ENCODE data around the gene HOXC11. TPM values are rescaled to one million over a fixed set of nuclear protein-coding genes. Genes with fewer than 3 reads are reported as not detected.

The HOXC11 gene
- total and polyA plus RNA-seq, 2 donors: 1.3 to 1.5 TPM

- WGBS: 17% methylated on average over 50 of the region's 50 CpGs
- H3K4me3 ChIP-seq (ENCODE audit: low read depth, low read length): peak overlapping the region; percentile 22
- H3K27ac ChIP-seq (ENCODE audit: low read depth): no peak overlapping the region
- DNase-seq (ENCODE audit: extremely low spot score): no peak
- no peaks in the 10 kb centered on the region for H3K4me1 ChIP-seq (ENCODE audit: insufficient read depth)
- H3K36me3 ChIP-seq (ENCODE audit: insufficient read depth): no peaks in the 10 kb centered on the region
These were observed 13.2 kb downstream of the HOXC11 start for GRCh38 chr12:53985994-53986685.

- no peaks in the 10 kb centered on the region for H3K4me1 ChIP-seq (ENCODE audit: insufficient read depth)
- no peak for DNase-seq (ENCODE audit: extremely low spot score)
- no peaks in the 10 kb centered on the region for H3K36me3 ChIP-seq (ENCODE audit: insufficient read depth)
- no peak overlapping the region for H3K27ac ChIP-seq (ENCODE audit: low read depth)
- 66% methylated on average over 21 of the region's 21 CpGs for WGBS
- no peak overlapping the region for H3K4me3 ChIP-seq (ENCODE audit: low read depth, low read length)
These were observed 14.0 kb downstream of the HOXC11 start for GRCh38 chr12:53986686-53987483.

- DNase-seq (ENCODE audit: extremely low spot score): no peak
- H3K27ac ChIP-seq (ENCODE audit: low read depth): no peak overlapping the region
- no peaks in the 10 kb centered on the region for H3K36me3 ChIP-seq (ENCODE audit: insufficient read depth)
- no peaks in the 10 kb centered on the region for H3K4me1 ChIP-seq (ENCODE audit: insufficient read depth)
- H3K4me3 ChIP-seq (ENCODE audit: low read depth, low read length): no peak overlapping the region
- WGBS: 48% methylated on average over 4 of the region's 4 CpGs
These were observed 14.9 kb downstream of the HOXC11 start for GRCh38 chr12:53987787-53988230.

GRCh38 chr12:53988541-53989226 lies 15.8 kb downstream of the HOXC11 start:
- H3K27ac ChIP-seq (ENCODE audit: low read depth): no peak overlapping the region

GRCh38 chr12:53989227-53990113 lies 16.5 kb downstream of the HOXC11 start:
- Histone ChIP-seq H3K36me3 (ENCODE audit: insufficient read depth) (no peaks in the 10 kb centered on the region), H3K4me1 (ENCODE audit: insufficient read depth) (no peaks in the 10 kb centered on the region), H3K4me3 (ENCODE audit: low read depth, low read length) (no peak overlapping the region), H3K27ac (ENCODE audit: low read depth) (no peak overlapping the region)
- WGBS: 13% methylated on average over 28 of the region's 28 CpGs
- no peak for DNase-seq (ENCODE audit: extremely low spot score)

More at GRCh38 chr12:53988541-53989226, 15.8 kb downstream of the HOXC11 start:
- WGBS: 25% methylated on average over 5 of the region's 5 CpGs
- H3K4me1 ChIP-seq (ENCODE audit: insufficient read depth): no peaks in the 10 kb centered on the region
- DNase-seq (ENCODE audit: extremely low spot score): no peak
- H3K36me3 ChIP-seq (ENCODE audit: insufficient read depth): no peaks in the 10 kb centered on the region
- no peak overlapping the region for H3K4me3 ChIP-seq (ENCODE audit: low read depth, low read length)

- WGBS: 19% methylated on average over 27 of the region's 27 CpGs
- Histone ChIP-seq H3K36me3 (ENCODE audit: insufficient read depth) (no peaks in the 10 kb centered on the region), H3K27ac (ENCODE audit: low read depth) (no peak overlapping the region), H3K4me3 (ENCODE audit: low read depth, low read length) (no peak overlapping the region), H3K4me1 (ENCODE audit: insufficient read depth) (no peaks in the 10 kb centered on the region)
- DNase-seq (ENCODE audit: extremely low spot score): no peak
These were observed 17.6 kb downstream of the HOXC11 start for GRCh38 chr12:53990311-53991076.

- Histone ChIP-seq H3K4me1 (ENCODE audit: insufficient read depth) (no peaks in the 10 kb centered on the region), H3K4me3 (ENCODE audit: low read depth, low read length) (no peak overlapping the region), H3K27ac (ENCODE audit: low read depth) (no peak overlapping the region), H3K36me3 (ENCODE audit: insufficient read depth) (no peaks in the 10 kb centered on the region)
- no peak for DNase-seq (ENCODE audit: extremely low spot score)
- WGBS: 20% methylated on average over 8 of the region's 8 CpGs
These were observed 18.1 kb downstream of the HOXC11 start for GRCh38 chr12:53991077-53991460.

- no peaks in the 10 kb centered on the region for H3K36me3 ChIP-seq (ENCODE audit: insufficient read depth)
- no peaks in the 10 kb centered on the region for H3K4me1 ChIP-seq (ENCODE audit: insufficient read depth)
These were observed 19.5 kb downstream of the HOXC11 start for GRCh38 chr12:53992377-53992889.

GRCh38 chr12:53993162-53994008 lies 20.5 kb downstream of the HOXC11 start:
- DNase-seq (ENCODE audit: extremely low spot score): no peak

More at GRCh38 chr12:53992377-53992889, 19.5 kb downstream of the HOXC11 start:
- DNase-seq (ENCODE audit: extremely low spot score): no peak
- H3K27ac ChIP-seq (ENCODE audit: low read depth): no peak overlapping the region
- 66% methylated on average over 7 of the region's 7 CpGs for WGBS
- no peak overlapping the region for H3K4me3 ChIP-seq (ENCODE audit: low read depth, low read length)

GRCh38 chr12:53994009-53994263 lies 21.0 kb downstream of the HOXC11 start:
- no peak overlapping the region for H3K4me3 ChIP-seq (ENCODE audit: low read depth, low read length)
- DNase-seq (ENCODE audit: extremely low spot score): no peak
- no peaks in the 10 kb centered on the region for H3K36me3 ChIP-seq (ENCODE audit: insufficient read depth)
- no peaks in the 10 kb centered on the region for H3K4me1 ChIP-seq (ENCODE audit: insufficient read depth)
- 26% methylated on average over 19 of the region's 19 CpGs for WGBS
- H3K27ac ChIP-seq (ENCODE audit: low read depth): no peak overlapping the region

More at GRCh38 chr12:53993162-53994008, 20.5 kb downstream of the HOXC11 start:
- WGBS: 53% methylated on average over 18 of the region's 18 CpGs
- Histone ChIP-seq H3K27ac (ENCODE audit: low read depth) (no peak overlapping the region), H3K36me3 (ENCODE audit: insufficient read depth) (no peaks in the 10 kb centered on the region), H3K4me3 (ENCODE audit: low read depth, low read length) (no peak overlapping the region), H3K4me1 (ENCODE audit: insufficient read depth) (no peaks in the 10 kb centered on the region)

- 15% methylated on average over 60 of the region's 60 CpGs for WGBS
- H3K4me3 ChIP-seq (ENCODE audit: low read depth, low read length): peak overlapping the region; percentile 7
- no peak for DNase-seq (ENCODE audit: extremely low spot score)
- no peaks in the 10 kb centered on the region for H3K36me3 ChIP-seq (ENCODE audit: insufficient read depth)
- H3K27ac ChIP-seq (ENCODE audit: low read depth): no peak overlapping the region
- H3K4me1 ChIP-seq (ENCODE audit: insufficient read depth): no peaks in the 10 kb centered on the region
These were observed 21.5 kb downstream of the HOXC11 start for GRCh38 chr12:53994264-53995001.

Data from urinary bladder (tissue), 4 donors.